ENCODE results near the gene RARRES1. TPM values are rescaled to one million over a fixed set of nuclear protein-coding genes. Genes with fewer than 3 reads are reported as not detected.

Gene RARRES1
- total and polyA plus RNA-seq, 2 experiments from 2014 or later, result 0.10 to 0.82 TPM

- TF ChIP-seq ZNF462 (CRISPR knock-in tag; IDR thresholded peaks at IDR 0.05) (no peak), NANOG (IDR thresholded peaks at IDR 0.05; ENCODE audit: borderline replicate concordance) (no peak), EZH2phosphoT487 (IDR thresholded peaks at IDR 0.05; ENCODE audit: unreplicated experiment) (no peak)
Observed at GRCh38 chr3:158709666-158710083, 22.6 kb downstream of the RARRES1 start (continued).

GRCh38 chr3:158703566-158703965 lies 28.7 kb downstream of the RARRES1 start:
- no peaks in the 10 kb centered on the region for H3K36me3 ChIP-seq (ENCODE audit: insufficient read depth)
- no peak overlapping the region for H3K4me3 Mint-ChIP-seq
- TF ChIP-seq ETS1 (IDR thresholded peaks at IDR 0.05), result no peak
- TF ChIP-seq NANOG (IDR thresholded peaks at IDR 0.05; ENCODE audit: borderline replicate concordance), result no peak
- TF ChIP-seq EZH2 (IDR thresholded peaks at IDR 0.05; ENCODE audit: low read depth, unreplicated experiment), result no peak
- TF ChIP-seq EZH2phosphoT487 (IDR thresholded peaks at IDR 0.05; ENCODE audit: unreplicated experiment), result no peak
- no peak for TF ChIP-seq CREB1 (CRISPR knock-in tag; IDR thresholded peaks at IDR 0.05; ENCODE audit: low read depth)
- no peak for TF ChIP-seq ZNF331 (CRISPR knock-in tag; IDR thresholded peaks at IDR 0.05; ENCODE audit: low read depth)
- TF ChIP-seq ZNF462 (CRISPR knock-in tag; IDR thresholded peaks at IDR 0.05), result no peak

More at GRCh38 chr3:158703566-158703965, 28.7 kb downstream of the RARRES1 start:
- Mint-ChIP-seq H3K27me3 (ENCODE audit: insufficient read depth, low read depth, poor library complexity) (no peaks in the 10 kb centered on the region), H3K27ac (no peak overlapping the region; the same call in 1 of the 2 replicates), H3K9me3 (no peaks in the 10 kb centered on the region), H3K4me1 (no peaks in the 10 kb centered on the region), H3K36me3 (ENCODE audit: low read depth) (no peaks in the 10 kb centered on the region; the same call in 2 of the 3 replicates)
- no peaks in the 10 kb centered on the region for H3K79me2 ChIP-seq (replicated peaks; ENCODE audit: insufficient read depth)
- H3K27me3 ChIP-seq (ENCODE audit: insufficient read depth), result no peaks in the 10 kb centered on the region
- no peaks in the 10 kb centered on the region; the same call in 1 of the 2 replicates for H4K20me1 ChIP-seq (replicated peaks; ENCODE audit: insufficient read depth)
- H3K4me2 ChIP-seq, result no peak overlapping the region
- no peak overlapping the region for H3K4me3 ChIP-seq
- no peaks in the 10 kb centered on the region for H3K9me2 ChIP-seq (ENCODE audit: insufficient read depth)
- H3K4me1 ChIP-seq (ENCODE audit: insufficient read depth), result no peaks in the 10 kb centered on the region
- H2AFZ ChIP-seq, result no peak overlapping the region
- no peak overlapping the region for H3K27ac ChIP-seq (ENCODE audit: low read depth)
- no peak for DNase-seq (ENCODE audit: low spot score)
- ATAC-seq, result no peak
- no peaks in the 10 kb centered on the region for H3F3A ChIP-seq (replicated peaks; ENCODE audit: low read depth)

Measured in GM23338 (cell line).